HG02943 (cell line): ENCODE data around the gene DGCR6L.
"Not testable (repeated sequence)": the region's sequence is repeated elsewhere in the genome, so short reads cannot be mapped to it uniquely, and the experiment has no call there.

Experiments
- ATAC-seq: cut with Tn5 transposase; IDR thresholded peaks from one replicate; pipeline ENCODE4 v1.9.1; 2021; ENCODE audit warnings: mild to moderate bottlenecking, low read depth, moderate library complexity; ENCODE audit not compliant: unreplicated experiment

Gene DGCR6L

GRCh38 chr22:20319745-20320658 is at the start of gene DGCR6L:
Gene DGCR6L, minus strand, starts transcription at chr22:20320060. Its CDS starts 72 bp downstream, at chr22:20319988.
- peak; percentile 65 for ATAC-seq

- not testable (repeated sequence) for ATAC-seq
Measured at GRCh38 chr22:20368875-20369274, 49.0 kb upstream of the DGCR6L start.

- not testable (repeated sequence) for ATAC-seq
Measured at GRCh38 chr22:20366841-20367240, 47.0 kb upstream of the DGCR6L start.

- not testable (repeated sequence) for ATAC-seq
Measured at GRCh38 chr22:20364335-20365260, 44.7 kb upstream of the DGCR6L start.

GRCh38 chr22:20362403-20362802 is 42.5 kb upstream of the DGCR6L start:
- ATAC-seq = not testable (repeated sequence)

GRCh38 chr22:20361752-20362229 is 41.9 kb upstream of the DGCR6L start:
- ATAC-seq = not testable (repeated sequence)

- ATAC-seq = not testable (repeated sequence)
Measured at GRCh38 chr22:20360866-20361751, 41.2 kb upstream of the DGCR6L start.

GRCh38 chr22:20360261-20360660 is 40.4 kb upstream of the DGCR6L start:
- not testable (repeated sequence) for ATAC-seq

GRCh38 chr22:20358503-20359239 is 38.8 kb upstream of the DGCR6L start:
- not testable (repeated sequence) for ATAC-seq

- ATAC-seq = not testable (repeated sequence)
Measured at GRCh38 chr22:20357967-20358366, 38.1 kb upstream of the DGCR6L start.

- ATAC-seq = not testable (repeated sequence)
Measured at GRCh38 chr22:20356906-20357305, 37.0 kb upstream of the DGCR6L start.

GRCh38 chr22:20355939-20356636 is 36.2 kb upstream of the DGCR6L start:
- ATAC-seq = not testable (repeated sequence)

- no peak for ATAC-seq
Measured at GRCh38 chr22:20354238-20354975, 34.5 kb upstream of the DGCR6L start.

- ATAC-seq = not testable (repeated sequence)
Measured at GRCh38 chr22:20352536-20352935, 32.7 kb upstream of the DGCR6L start.

- not testable (repeated sequence) for ATAC-seq
Measured at GRCh38 chr22:20346553-20346952, 26.7 kb upstream of the DGCR6L start.

GRCh38 chr22:20338291-20338690 is 18.4 kb upstream of the DGCR6L start:
- ATAC-seq = not testable (repeated sequence)

- ATAC-seq = not testable (repeated sequence)
Measured at GRCh38 chr22:20337807-20338206, 17.9 kb upstream of the DGCR6L start.

GRCh38 chr22:20336561-20336960 is 16.7 kb upstream of the DGCR6L start:
- ATAC-seq = not testable (repeated sequence)
